Measurements from ENCODE around the gene TIMM50. TPM values are rescaled to one million over a fixed set of nuclear protein-coding genes. Genes with fewer than 3 reads are reported as not detected.

The TIMM50 gene
- total and polyA plus RNA-seq, 8 donors = 35.0 to 106 (median 50.5) TPM

- 77 to 91% (median 85%) methylated on average over 6 to 7 of the region's 7 CpGs for WGBS, 5 donors
- Histone ChIP-seq H3K27ac (no peak overlapping the region), H3K9me3 (no peaks in the 10 kb centered on the region), H3K36me3 (peaks cover 91 to 100% (median 100%) of the 10 kb centered on the region in 4 donors), H3K4me3 (no peak overlapping the region), H3K27me3 (no peaks in the 10 kb centered on the region), H3K4me1 (peaks cover 0 to 5% (median 0%) of the 10 kb centered on the region in 4 donors)
- no peak for DNase-seq
- no peak for TF ChIP-seq POLR2AphosphoS5 (IDR thresholded peaks at IDR 0.05)
- no peak for TF ChIP-seq CTCF (IDR thresholded peaks at IDR 0.05)
- TF ChIP-seq EP300 (IDR thresholded peaks at IDR 0.05) = no peak
- intact Hi-C loops (cut with DNase I; ENCODE audit: low total_unique reads) = loop anchor here (10.0 kb wide), 1 partner anchor 64 kb away; the partner anchor contains the start of gene EID2B
Observed at GRCh38 chr19:39470724-39471339, 9.8 kb upstream of the TIMM50 start.

DNA sequence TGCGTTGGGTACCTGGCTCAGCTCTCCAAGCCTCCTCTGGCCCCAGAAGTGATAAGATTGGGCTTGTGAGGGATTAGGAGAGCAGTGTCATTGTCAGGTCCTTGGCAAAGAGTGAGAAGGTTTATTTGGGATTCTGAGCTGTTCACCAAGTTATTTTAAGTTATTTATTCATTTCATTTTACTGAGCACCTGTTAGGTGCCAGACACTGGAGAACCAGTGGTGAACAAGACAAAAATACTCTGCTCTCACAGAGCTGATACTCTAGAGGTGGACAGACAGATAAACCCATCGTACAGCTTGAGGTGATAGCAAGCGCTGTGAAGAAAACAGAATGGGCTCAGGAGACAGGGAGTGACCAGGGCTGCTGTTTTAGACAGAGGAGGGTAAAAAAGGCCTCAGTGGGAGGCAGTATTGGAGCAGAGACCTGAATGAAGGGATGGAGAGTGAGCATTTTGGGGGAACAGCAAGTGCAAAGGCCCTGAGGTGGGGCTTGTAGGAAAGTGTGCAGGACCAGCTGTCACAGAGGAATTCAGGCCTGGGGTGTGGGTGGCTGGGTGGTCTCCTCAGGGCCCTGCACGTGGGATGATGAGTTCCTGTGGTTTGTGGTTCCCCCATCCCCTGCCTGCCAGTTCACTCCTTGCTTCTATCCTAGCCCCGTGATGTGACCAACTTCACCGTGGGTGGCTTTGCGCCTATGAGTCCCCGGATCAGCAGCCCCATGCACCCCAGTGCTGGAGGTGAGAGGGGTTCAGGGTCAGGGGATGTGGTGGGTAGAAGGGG, 8.7 kb upstream of the TIMM50 start:
- 86 to 88% (median 86%) methylated on average over 8 of the region's 8 CpGs for WGBS, 5 donors
- H3K9me3 ChIP-seq = no peaks in the 10 kb centered on the region
- peaks cover 89 to 100% (median 100%) of the 10 kb centered on the region in 4 donors for H3K36me3 ChIP-seq
- no peak for TF ChIP-seq EP300 (IDR thresholded peaks at IDR 0.05)
- no peak for TF ChIP-seq CTCF (IDR thresholded peaks at IDR 0.05)
- TF ChIP-seq POLR2A (IDR thresholded peaks at IDR 0.05) = no peak
- no peak for TF ChIP-seq POLR2AphosphoS5 (IDR thresholded peaks at IDR 0.05)
- peaks cover 0 to 5% (median 0%) of the 10 kb centered on the region in 4 donors for H3K4me1 ChIP-seq
- H3K4me3 ChIP-seq = no peak overlapping the region
- H3K27ac ChIP-seq = no peak overlapping the region
- DNase-seq = no peak
- intact Hi-C loops (cut with DNase I; ENCODE audit: low total_unique reads) = loop anchor here (10.0 kb wide), 1 partner anchor 63 kb away; the partner anchor contains the start of gene EID2B
- H3K27me3 ChIP-seq = no peaks in the 10 kb centered on the region

- Histone ChIP-seq H3K36me3 (peaks cover 80 to 99% (median 93%) of the 10 kb centered on the region in 4 donors), H3K4me3 (no peak overlapping the region), H3K27me3 (no peaks in the 10 kb centered on the region), H3K9me3 (no peaks in the 10 kb centered on the region), H3K4me1 (peaks cover 0 to 5% (median 0%) of the 10 kb centered on the region in 4 donors), H3K27ac (no peak overlapping the region)
- intact Hi-C loops (cut with DNase I; ENCODE audit: low total_unique reads) = loop anchor here (10.0 kb wide), 1 partner anchor 62 kb away; the partner anchor contains the start of gene EID2B
- TF ChIP-seq CTCF (IDR thresholded peaks at IDR 0.05) (no peak), EP300 (IDR thresholded peaks at IDR 0.05) (no peak), POLR2A (IDR thresholded peaks at IDR 0.05) (no peak), POLR2AphosphoS5 (IDR thresholded peaks at IDR 0.05) (no peak)
- 86 to 91% (median 88%) methylated on average over 23 to 32 of the region's 32 CpGs for WGBS, 5 donors
- no peak for DNase-seq
Observed at GRCh38 chr19:39472746-39473442, 7.7 kb upstream of the TIMM50 start.

DNA sequence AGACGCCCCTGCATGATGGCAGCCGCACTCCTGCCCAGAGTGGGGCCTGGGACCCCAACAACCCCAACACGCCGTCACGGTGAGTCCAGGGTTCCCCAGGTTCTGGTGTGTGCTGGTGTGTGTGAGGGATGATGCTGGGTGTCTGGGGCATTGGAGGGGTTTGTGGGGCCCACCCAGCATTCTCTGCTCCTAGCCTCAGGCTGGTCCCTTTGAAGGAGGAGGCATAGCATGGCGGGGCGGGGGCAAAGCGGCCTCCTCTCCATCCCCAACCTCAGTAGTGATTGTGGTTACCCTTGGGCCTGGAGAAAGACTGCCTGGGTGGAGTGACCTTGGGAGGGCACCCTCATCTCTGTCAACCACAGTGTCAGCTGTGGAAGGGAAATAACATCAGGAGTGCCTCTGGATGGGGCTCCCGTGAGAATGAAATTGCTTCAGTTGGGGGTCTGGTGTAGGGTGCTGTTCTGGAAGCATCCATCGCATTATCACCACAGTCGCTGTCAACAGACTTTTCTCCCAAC, 7.1 kb upstream of the TIMM50 start:
- Histone ChIP-seq H3K27ac (peak overlapping the region in 1 of 5 donors; percentile 13), H3K4me1 (peaks cover 0 to 5% (median 0%) of the 10 kb centered on the region in 4 donors), H3K27me3 (no peaks in the 10 kb centered on the region), H3K36me3 (peaks cover 73 to 92% (median 87%) of the 10 kb centered on the region in 4 donors), H3K9me3 (no peaks in the 10 kb centered on the region), H3K4me3 (no peak overlapping the region)
- intact Hi-C loops (cut with DNase I; ENCODE audit: low total_unique reads) = loop anchor here (10.0 kb wide), 1 partner anchor 61 kb away; the partner anchor contains the start of gene EID2B
- DNase-seq = no peak
- TF ChIP-seq POLR2AphosphoS5 (IDR thresholded peaks at IDR 0.05) (no peak), EP300 (IDR thresholded peaks at IDR 0.05) (no peak), CTCF (IDR thresholded peaks at IDR 0.05) (no peak), POLR2A (IDR thresholded peaks at IDR 0.05) (no peak)
- WGBS, 5 donors = 77 to 89% (median 82%) methylated on average over 9 to 11 of the region's 11 CpGs
